COR-L47 (cell line): ENCODE results near the gene TGFB1.

ENCODE experiments used
- DNase-seq: peaks from one replicate; lab custom pipeline; 2025; lab: John Stamatoyannopoulos, UW

TGFB1 gene

DNA sequence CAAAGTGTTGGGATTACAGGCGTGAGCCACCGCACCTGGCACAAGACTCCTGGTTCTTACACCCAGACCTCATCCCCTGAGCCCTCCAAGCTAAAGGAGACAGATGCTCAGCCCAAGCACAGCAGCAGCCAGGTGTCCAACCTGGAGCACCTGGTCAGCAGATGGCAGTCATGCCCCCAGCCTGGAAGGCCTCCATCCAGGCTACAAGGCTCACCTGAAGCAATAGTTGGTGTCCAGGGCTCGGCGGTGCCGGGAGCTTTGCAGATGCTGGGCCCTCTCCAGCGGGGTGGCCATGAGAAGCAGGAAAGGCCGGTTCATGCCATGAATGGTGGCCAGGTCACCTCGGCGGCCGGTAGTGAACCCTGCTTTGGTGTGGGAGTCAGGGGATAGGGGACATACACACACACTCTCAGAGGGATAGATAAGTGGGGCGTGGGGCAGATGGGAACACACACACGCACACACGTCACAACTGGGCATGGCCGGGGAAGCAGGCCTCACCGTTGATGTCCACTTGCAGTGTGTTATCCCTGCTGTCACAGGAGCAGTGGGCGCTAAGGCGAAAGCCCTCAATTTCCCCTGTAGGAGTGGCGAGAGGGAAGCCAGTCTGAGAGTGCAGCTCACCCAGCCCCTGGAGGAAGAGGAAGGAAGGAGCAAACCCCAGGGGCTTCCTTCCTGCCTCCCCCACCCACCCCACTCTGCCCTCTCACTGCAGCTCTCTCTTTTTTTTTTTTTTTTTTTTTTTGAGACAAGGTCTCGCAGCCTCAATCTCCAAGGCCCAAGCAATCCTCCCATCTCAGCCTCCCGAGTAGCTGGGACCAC, 11.8 kb downstream of the TGFB1 start:
- peak; percentile 31 for DNase-seq

DNA sequence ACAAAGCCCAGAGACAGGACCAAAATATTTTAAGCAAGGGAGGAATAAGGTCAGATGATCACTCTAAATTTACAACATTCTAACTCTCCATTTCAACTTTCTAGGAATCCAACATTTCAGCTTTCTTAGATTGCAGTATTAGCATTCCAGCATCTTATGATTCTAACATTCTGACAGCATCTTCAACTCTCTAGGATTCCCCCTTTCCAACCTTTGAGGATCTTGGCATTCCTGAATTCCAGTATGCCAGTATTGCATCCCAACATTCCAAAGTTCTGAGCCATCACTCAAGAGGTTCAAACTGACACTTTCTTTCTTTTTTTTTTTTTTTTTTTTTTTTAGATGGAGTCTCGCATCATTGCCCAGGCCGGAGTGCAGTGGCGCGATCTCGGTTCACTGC, 13.8 kb downstream of the TGFB1 start:
- no peak for DNase-seq

DNA sequence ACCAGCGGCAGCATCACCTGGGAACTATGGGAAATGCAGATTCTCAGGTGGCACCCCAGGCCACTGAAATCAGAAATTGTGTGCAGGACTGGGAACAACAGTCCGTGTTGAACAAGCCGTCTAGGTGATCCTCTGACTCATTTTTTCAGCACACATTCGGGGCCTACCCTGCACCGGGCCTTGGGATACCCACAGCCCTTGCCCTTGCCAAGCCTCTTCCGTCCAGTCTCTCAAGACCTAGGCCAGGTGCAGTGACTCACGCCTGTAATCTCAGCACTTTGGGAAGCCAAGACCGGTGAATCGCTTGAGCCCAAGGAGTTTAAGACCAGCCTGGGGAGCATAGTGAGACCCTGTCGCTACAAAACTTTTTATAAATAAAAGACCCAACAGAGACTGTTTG, 18.3 kb downstream of the TGFB1 start:
- DNase-seq: no peak

DNA sequence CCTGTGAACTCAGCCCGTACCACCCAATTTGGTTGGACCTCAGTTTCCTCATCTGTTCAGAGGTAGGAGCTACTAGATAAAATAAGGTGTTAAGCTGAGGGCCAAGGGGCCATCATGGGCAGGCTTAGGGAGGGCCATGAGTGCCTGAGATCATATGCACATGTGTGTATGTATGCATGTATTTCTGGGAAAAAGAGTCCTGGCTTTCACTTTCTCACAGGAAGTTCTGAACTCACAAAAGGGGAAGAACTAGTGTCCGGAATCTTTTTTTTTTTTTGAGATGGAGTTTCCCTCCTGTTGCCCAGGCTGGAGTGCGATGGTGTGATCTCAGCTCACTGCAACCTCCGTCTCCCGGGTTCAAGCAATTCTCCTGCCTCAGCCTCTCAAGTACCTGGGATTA, 18.9 kb downstream of the TGFB1 start:
- DNase-seq: no peak

DNA sequence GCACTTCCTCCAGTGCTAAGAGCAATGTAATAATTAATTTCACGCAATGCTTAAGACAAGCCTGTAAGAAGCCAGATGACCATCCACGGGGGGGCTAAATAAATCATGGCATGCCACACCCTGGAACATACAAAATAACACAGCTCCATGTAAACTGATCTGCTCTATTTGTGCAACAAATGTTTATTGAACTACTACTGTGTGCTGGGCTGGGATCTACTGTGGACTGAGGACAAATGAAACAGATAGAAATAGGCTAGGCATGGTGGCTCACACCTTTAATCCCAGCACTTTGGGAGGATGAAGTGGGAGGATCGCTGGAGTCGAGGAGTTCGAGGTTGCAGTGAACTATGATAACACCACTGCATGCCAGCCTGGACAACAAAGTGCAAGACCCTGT, 21.3 kb downstream of the TGFB1 start:
- no peak for DNase-seq

DNA sequence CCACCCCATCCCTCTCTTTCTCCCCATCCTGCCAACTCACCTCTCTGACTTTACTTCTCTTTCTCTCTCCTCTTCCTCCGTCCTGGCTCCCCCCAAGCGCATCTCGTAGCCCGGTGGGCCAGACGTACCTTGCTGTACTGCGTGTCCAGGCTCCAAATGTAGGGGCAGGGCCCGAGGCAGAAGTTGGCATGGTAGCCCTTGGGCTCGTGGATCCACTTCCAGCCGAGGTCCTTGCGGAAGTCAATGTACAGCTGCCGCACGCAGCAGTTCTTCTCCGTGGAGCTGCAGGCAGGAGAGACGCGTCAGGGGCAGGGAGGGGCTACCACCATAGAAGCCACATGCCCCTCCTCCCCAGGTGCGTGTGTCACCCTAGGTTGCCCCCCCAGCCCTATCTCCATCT, 21.7 kb downstream of the TGFB1 start:
- DNase-seq: no peak

DNA sequence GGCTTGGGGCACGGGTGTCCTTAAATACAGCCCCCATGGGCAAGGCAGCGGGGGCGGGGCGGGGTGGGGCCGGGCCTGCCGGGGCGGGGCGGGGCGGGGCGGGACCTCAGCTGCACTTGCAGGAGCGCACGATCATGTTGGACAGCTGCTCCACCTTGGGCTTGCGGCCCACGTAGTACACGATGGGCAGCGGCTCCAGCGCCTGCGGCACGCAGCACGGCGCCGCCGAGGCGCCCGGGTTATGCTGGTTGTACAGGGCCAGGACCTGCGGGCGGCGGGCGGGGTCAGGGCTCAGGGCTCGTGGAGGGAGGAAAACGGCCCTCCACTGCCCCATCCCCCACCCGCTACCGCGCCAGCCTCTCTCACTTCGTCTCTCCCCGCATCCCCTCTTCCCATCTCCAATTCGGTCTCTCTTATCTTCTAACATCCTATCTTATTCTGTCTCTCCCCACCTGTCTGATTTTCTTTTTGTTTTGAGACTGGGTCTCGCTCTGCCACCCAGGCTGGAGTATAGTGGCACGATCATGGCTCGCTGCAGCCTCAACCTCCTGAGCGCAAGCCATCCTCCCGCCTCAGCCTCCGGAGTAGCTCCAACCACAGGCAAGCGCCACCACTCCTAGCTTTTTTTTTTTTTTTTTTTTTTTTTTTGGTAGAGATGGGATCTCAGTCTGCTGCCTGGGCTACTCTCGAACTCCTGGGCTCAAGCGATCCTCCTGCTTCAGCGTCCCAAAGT, 22.6 kb downstream of the TGFB1 start:
- no peak for DNase-seq

DNA sequence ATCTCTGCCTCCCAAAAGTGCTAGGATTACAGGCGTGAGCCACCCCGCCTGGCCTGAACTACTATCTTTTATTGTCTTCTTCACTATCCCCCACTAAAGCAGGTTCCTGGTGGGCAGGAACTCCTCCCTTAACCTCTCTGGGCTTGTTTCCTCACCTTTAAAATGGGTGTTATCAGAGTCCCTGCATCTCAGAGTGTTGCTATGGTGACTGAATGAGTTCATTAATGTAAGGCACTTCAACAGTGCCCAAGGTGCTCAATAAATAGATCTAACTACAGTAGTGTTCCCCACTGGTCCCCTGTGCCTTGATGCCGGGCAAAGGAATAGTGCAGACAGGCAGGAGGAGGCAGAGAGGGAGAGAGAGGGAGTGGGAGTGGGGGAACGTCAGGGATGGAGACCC, 23.2 kb downstream of the TGFB1 start:
- no peak for DNase-seq

DNA sequence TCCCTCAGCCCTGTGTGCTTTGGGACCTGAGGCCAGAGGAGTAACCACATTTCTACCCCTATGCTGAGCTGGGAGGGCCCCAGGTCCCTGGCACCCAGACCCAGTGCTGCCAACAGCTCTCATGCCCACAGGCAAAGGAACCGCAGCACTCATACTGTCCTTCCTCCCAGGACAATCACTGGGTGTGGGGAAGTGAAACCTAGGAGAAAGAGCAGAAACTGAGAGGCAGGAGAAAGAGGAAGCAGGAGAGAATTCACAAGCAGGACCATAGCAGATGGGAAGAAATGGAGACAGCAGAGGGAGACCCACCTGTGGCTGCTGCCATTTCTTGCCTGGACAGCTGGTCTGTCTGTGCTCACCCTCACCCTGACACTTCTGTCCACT, 24.9 kb downstream of the TGFB1 start:
- DNase-seq: no peak

DNA sequence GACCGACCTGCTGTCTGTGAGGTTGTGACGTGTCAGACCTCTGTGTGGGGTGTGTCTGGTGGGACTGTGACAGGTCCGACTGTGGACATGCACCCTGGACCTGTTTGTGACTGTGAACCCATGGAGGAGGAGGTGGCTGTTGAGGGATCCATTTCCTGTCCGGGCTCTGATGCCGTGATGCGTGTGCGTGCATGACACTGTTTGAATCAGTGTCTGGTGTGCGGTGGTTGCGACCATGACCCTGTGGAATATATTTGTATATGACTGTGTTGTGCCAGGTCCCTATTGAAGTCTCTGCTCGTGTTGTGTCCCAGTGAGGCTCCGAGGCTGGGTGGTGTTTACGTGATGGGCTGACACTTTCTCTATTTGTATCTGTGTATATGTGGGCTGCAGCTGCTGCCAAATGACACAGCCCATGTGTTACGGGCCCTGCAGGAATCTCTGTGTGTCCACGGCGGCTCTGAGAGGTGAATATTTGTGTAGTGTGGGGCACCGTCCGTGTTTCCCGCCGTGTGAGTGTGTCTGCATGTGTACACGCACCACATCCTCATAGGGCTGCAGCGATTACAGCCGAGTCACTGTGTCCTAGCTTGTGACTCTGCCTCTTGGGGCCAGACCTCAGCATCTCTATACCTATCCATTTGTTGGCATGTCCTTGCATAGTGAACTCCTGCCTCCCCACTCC, 25.4 kb downstream of the TGFB1 start:
- DNase-seq: no peak

DNA sequence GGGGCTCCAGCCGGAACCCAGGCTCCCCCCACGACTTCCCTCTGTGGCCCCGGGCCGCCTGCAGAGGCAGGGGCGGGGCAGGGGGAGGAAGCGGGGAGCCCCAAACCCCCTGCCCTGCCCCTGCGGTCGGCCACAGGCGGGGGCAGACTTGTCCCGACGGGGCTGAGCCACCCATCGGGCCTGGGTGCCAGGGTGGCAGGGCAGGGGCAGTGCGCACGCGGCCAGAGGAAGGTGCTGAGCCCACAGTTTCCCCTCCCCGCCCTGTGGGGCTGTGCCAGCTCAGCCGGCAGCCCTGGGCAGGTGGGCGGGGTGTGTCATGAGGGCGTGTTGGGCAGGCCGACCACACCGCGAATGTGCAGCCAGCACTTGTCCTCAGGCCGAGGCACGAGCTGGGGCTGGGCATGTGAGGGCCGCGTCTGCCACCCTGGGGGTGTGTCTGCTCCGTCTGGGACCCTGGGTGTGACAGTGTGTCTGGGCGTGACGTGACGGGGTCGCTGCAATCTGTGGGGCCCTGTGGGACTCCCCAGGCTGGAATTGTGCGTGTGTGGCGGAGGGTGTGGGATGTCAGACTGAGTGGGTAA, 26.1 kb downstream of the TGFB1 start:
- no peak for DNase-seq

DNA sequence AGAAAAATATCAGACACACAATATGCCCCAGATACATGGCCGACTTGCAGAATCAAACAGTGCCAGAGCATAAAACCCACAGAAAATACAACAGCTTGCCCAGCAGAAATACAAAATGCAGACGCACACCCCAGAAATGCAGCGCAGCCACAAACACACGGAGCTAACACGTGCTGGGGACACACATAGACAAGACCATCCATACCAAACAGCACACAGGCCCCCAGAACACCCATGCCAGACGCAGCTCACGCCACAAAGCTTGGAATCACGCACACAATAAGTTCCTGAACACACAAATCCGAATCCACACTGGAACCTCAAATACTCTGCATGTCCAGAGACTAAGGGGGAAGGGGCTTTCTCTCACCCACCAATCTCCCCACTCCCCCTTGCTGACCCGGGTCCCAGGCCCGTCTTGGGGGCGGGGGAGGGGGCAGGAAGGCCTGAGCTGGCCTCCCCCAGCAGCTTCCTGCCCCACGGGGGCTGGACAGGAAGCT, 26.6 kb downstream of the TGFB1 start:
- DNase-seq: no peak

DNA sequence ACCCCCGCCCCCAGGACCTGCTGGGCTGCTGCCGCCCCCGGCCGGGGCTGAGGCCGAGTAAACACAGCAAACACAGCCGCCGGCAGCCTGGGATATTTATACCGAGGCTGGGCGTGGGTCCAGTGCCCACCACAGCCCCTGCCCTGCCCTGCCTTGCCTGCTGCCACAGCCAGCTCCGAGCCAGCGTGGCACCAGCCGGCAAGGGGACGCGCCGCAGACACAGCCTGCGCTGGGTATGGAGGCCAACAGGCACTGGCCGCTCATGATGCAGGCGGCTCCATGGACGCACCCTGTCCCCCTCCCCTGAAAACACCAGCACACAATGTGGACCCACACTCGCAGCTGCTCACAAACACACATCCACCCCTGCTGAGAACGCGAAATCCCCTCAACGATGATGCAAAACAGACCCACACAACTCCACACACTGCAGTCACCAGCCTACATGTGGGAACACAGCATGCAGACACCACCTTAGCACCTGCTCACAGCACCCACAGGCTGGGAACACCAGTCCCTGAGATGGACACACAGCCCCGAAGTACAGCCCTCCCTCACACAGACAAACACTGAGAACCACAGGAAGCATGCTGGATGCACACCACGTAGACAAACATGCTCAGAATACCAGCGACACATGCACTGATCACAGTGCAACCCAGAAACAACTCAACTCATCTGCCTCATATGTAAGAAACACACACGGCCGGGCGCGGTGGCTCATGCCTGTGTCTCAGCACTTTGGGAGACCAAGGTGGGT, 27.6 kb downstream of the TGFB1 start:
- DNase-seq: no peak

DNA sequence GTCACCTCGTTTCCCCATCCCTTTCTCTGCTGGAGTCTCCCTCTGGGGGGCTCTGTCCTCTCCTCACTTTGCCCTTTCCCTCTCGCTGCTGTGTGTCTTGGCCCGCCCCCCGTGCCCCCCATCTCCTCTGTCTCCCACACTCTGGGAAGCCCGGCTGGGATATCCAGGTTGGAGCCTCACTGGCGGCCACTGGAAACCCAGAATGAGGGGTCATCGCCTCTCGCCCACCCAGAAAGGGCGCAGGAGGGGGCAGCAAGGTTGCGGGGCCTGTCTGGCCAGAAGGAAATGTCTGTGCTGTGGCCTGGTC, 28.1 kb downstream of the TGFB1 start:
- DNase-seq: no peak

DNA sequence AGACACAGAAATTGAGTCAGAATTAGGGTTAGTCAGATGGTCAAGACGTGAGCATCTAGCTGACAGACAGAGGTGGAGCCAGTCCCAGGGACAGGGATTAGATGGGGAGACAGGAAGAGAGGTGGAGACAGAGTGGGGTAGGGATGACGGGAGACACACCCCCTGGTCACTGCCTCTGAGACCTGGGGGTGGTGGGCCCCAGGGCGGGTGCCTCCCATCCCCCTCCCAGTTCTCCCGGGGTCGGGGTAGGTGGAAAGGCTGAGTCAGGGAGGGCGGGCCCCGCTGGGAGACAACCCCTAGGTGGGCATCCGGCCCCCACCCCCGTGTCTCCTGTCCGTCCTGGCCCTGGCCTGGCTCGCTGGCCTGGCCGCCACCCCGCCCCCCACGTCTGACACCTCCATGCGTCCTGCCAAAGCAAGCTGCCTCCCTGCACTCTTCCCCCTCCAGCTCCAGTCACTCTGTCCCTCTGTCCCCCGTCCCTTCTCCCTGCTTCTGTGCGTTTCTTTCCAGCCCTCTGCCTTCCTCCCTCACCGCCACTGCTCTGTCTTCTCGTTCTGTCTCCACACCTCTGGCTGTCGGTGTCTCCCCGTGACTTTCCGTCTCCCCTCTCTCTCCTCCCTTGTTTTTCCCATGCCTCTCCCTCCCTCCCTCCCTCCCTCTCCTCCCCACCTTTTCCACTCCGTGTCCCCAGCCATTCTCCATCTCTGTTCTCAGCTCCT, 28.6 kb downstream of the TGFB1 start:
- DNase-seq: no peak

DNA sequence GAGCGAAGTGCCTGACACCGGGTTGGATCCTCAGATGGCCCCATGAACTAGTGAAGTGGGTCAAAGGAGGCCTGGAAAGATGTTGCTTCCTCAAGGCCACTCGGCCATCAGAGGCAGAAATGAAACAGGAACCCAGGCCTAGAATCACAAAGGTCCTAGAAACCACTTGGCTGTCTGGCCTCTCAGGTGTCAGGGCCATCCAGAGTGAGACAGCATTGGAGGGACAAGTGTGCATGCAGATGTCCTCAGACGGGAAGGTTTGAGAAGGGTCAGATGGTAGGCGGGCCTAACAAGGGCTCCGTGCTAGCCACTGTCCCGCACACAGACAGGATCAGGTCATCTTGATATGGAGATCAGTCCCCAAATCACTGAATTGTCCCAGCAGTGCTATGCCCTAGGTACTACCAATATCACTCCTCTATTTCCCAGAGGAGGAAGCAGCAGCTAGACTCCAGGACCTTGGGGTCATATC, 29.5 kb downstream of the TGFB1 start:
- DNase-seq: no peak

DNA sequence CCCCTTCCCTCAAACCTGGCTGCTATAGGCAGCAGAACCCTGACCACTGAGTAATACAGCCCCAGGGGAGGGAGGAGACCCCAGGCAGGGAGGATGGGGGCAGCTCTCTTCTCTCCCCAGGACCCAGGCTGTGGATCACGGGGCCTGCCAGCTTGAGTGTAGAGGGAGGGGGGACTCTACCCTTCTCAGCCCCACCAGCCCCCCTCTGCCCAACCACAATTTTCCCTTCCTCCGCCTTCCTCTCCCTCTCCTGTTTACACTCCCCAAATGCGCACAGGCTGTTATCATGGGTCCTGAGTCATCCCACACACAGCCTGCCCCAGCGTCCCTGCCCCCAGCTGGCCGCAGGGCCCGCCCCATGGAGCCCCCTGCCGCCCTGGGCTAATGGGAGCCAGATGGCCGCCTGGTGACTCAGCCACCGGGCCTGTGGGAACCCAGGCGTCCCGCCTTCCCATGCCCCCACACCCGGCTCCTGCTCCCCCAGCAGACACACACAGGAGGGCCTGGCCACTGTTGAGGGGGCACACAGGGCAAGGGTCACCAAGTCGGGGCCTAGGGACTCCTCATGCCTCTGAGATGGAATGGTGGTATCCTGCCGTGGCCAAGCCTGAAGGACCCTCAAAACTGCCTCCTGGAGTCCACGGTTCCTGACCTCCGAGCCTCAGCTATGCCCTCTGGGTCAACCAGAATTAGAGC, 30.1 kb downstream of the TGFB1 start:
- DNase-seq: no peak

DNA sequence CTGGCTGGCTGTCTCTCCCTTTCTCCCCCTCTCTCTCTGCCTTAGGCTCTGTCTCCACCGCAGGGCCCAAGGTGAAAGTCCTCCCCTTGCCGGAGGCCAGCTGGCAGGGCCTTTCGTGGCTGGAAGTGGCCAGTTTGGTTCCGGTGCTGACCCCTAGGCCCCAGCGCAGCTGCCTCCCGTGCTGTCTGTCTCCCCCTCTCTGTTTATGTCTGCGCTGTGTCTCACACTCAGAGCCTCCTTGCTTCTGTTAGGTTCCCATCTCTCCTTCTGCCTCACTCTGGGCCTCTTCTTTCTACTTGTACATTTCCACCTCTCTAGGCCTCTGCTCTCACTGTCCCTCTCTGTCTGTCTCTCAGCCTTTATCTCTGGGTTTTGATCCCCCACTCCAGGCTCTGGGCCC, 30.7 kb downstream of the TGFB1 start:
- no peak for DNase-seq

DNA sequence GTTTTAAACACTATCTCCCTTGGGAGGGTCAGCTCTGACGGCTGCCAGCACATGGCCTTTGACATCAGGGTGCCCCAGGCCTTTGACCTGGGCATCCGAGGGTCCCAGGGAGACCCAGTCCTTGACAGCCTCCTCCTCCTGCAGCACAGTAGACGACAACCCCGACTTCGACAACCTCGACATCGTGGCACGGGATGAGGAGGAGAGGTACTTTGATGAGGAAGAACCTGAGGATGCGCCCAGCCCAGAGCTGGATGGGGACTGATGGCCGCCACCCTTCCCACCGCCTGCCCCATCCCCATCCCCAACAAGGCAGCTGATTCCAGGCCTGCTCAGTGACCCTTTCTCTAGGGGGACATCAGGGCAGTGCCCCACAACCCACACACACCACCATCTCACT, 31.3 kb downstream of the TGFB1 start:
- no peak for DNase-seq

DNA sequence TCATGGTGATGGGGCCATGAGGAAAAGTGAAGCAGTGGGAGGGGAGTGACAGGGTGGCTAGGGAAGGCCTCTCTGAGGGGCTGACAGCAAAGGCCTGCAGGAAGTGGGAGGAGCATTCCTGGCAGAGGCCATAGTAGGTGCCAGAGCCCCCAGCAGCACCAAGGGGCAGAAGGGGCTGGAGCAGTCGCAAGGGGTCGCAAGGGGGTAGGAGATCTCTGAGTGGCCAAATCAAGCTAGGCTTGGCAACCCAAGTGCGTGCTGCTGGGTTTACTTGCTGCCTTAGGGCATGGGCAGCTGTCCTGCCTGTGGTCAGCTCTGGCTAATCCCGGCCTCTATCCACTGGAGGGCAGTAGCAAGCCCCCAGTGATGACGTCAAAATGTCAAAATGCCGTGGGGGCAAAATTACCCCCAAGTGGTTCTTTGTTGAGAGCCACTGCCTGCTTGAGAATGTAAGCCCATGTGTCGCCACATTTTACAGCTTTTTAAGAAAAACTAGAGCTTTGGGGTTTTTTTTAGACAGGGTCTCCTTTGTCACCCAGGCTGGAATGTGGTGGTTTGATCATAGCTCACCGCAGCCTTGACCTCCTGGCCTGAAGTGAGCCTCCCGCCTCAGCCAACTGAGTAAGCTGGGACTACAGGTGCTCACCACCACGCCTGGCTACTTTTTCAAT, 32.0 kb downstream of the TGFB1 start:
- peak; percentile 20 for DNase-seq
